ENCODE measurements around the gene RRBP1. TPM values are rescaled to one million over a fixed set of nuclear protein-coding genes. Genes with fewer than 3 reads are reported as not detected.

RRBP1 gene
- total RNA-seq, 1 donor: 122 TPM

DNA sequence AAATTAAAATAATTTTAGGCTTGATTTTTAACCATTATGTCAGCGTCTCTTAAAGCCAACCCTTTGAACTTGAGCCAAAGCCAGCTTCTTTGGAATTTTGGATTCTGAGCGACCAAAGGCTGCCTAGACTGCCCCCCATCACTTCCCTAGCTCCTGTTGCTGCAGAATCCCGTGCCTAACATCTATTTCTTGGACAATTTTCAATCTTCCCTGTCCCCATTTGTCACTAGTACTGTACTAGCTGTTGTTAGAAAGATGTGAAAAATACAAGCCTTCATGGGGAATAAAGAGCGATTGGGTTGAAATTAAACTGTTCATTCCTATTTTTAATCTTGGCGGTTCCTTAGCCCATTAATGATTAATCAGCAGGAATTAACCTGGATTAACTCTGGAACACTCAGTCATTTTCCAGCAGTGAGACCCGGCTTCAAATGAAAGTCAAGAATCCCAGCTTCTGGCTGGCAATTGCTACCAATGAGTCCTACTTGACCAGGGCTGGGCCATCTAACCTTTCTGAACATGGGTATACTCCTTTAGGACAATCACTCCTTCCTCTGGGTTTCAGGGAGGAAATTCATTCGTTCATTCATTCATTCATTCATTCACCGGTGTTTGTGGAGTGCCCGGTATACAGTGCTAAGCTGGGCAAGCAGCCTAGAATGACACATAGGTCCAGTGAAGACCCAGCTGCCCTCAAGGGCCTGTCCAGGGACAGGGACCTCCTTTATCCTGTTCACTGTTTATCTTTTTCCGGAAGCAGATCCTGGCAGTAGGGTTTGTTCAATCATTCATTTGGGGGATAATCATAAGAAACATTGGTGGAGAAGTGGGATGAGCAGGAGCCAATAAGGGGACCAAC, 1.4 kb upstream of the RRBP1 start:
- H3K79me2 ChIP-seq (ENCODE audit: insufficient read depth, low read length): peaks cover 29% of the 10 kb centered on the region
- H3K27me3 ChIP-seq (ENCODE audit: insufficient read depth, low read length): peaks cover 37% of the 10 kb centered on the region
- H2AFZ ChIP-seq (ENCODE audit: low read length): no peak overlapping the region
- DNase-seq (ENCODE audit: insufficient read length, low spot score, missing footprints): no peak
- no peak overlapping the region for H3K27ac ChIP-seq (ENCODE audit: low read depth, low read length)
- no peak overlapping the region for H3K4me2 ChIP-seq (ENCODE audit: insufficient read depth, low read length)
- H3K36me3 ChIP-seq (ENCODE audit: insufficient read depth, low read length): peaks cover 21% of the 10 kb centered on the region
- H3K4me1 ChIP-seq (ENCODE audit: insufficient read depth, low read length): peaks cover 13% of the 10 kb centered on the region
- TF ChIP-seq, protein P1, sequence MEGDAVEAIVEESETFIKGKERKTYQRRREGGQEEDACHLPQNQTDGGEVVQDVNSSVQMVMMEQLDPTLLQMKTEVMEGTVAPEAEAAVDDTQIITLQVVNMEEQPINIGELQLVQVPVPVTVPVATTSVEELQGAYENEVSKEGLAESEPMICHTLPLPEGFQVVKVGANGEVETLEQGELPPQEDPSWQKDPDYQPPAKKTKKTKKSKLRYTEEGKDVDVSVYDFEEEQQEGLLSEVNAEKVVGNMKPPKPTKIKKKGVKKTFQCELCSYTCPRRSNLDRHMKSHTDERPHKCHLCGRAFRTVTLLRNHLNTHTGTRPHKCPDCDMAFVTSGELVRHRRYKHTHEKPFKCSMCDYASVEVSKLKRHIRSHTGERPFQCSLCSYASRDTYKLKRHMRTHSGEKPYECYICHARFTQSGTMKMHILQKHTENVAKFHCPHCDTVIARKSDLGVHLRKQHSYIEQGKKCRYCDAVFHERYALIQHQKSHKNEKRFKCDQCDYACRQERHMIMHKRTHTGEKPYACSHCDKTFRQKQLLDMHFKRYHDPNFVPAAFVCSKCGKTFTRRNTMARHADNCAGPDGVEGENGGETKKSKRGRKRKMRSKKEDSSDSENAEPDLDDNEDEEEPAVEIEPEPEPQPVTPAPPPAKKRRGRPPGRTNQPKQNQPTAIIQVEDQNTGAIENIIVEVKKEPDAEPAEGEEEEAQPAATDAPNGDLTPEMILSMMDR (IDR thresholded peaks at IDR 0.05; ENCODE audit: extremely low read depth, low read depth, low read length): no peak
- H3K9me3 ChIP-seq (ENCODE audit: low read depth, low read length): no peaks in the 10 kb centered on the region
- H4K20me1 ChIP-seq (ENCODE audit: insufficient read depth, low read length): peaks cover 24% of the 10 kb centered on the region
- no peak overlapping the region for H3K4me3 ChIP-seq (ENCODE audit: insufficient read depth, low read length)

DNA sequence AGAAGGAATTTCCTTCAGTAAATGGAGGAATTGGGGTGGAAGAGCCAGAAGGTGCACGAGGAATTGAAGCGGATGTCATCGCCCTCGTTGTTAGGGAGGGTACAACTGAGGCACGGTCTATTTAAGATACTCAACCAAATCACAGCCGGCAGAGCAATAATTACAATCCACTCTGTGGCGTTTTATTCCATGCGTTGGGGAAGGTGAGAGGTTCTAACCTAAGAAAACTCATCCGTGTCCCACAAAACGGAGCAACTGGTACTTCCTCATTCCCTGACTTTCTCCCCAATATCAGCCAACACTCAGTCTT, 802 bp upstream of the RRBP1 start:
- Histone ChIP-seq H2AFZ (ENCODE audit: low read length) (peak overlapping the region; percentile 84), H3K27ac (ENCODE audit: low read depth, low read length) (peak overlapping the region; percentile 66)

DNA sequence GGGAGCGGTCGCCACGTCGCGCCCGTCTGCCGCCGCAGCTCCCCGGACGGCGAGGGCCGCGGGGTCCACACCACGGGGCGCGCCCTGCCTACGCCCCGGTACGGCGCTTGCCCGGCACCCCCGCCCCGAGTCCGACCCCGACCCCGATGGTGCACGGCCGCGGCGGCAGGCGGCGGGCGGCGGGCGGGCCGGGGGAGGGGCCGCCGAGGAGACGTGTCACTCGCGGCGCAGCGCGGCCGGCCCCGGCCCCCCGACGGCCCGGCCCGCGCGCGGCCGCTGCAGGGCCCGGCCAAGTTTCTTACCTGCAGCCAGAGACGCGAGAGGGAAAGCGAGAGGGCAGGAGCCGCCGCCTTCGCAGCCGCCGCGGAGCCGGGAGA, 328 bp downstream of the RRBP1 start:
- peaks cover 46% of the 10 kb centered on the region for H3K79me2 ChIP-seq (ENCODE audit: insufficient read depth, low read length)
- no peak overlapping the region for H2AFZ ChIP-seq (ENCODE audit: low read length)
- no peaks in the 10 kb centered on the region for H3K9me3 ChIP-seq (ENCODE audit: low read depth, low read length)
- peaks cover 21% of the 10 kb centered on the region for H3K4me1 ChIP-seq (ENCODE audit: insufficient read depth, low read length)
- peaks cover 40% of the 10 kb centered on the region for H4K20me1 ChIP-seq (ENCODE audit: insufficient read depth, low read length)
- no peak for DNase-seq (ENCODE audit: insufficient read length, low spot score, missing footprints)
- peaks cover 38% of the 10 kb centered on the region for H3K36me3 ChIP-seq (ENCODE audit: insufficient read depth, low read length)
- H3K27me3 ChIP-seq (ENCODE audit: insufficient read depth, low read length): peaks cover 27% of the 10 kb centered on the region
- TF ChIP-seq, protein P1 (IDR thresholded peaks at IDR 0.05; ENCODE audit: extremely low read depth, low read depth, low read length): no peak
- peak overlapping the region; percentile 87 for H3K27ac ChIP-seq (ENCODE audit: low read depth, low read length)
- no peak overlapping the region for H3K4me2 ChIP-seq (ENCODE audit: insufficient read depth, low read length)
- H3K4me3 ChIP-seq (ENCODE audit: insufficient read depth, low read length): peak overlapping the region; percentile 94

More for the DNA sequence above, 802 bp upstream of the RRBP1 start:
- Histone ChIP-seq H3K9me3 (ENCODE audit: low read depth, low read length) (no peaks in the 10 kb centered on the region), H3K4me1 (ENCODE audit: insufficient read depth, low read length) (peaks cover 13% of the 10 kb centered on the region), H3K36me3 (ENCODE audit: insufficient read depth, low read length) (peaks cover 27% of the 10 kb centered on the region), H3K4me3 (ENCODE audit: insufficient read depth, low read length) (peak overlapping the region; percentile 94), H3K4me2 (ENCODE audit: insufficient read depth, low read length) (peak overlapping the region; percentile 80), H3K79me2 (ENCODE audit: insufficient read depth, low read length) (peaks cover 35% of the 10 kb centered on the region), H3K27me3 (ENCODE audit: insufficient read depth, low read length) (peaks cover 37% of the 10 kb centered on the region), H4K20me1 (ENCODE audit: insufficient read depth, low read length) (peaks cover 30% of the 10 kb centered on the region)
- TF ChIP-seq, protein P1 (IDR thresholded peaks at IDR 0.05; ENCODE audit: extremely low read depth, low read depth, low read length): no peak
- DNase-seq (ENCODE audit: insufficient read length, low spot score, missing footprints): no peak

DNA sequence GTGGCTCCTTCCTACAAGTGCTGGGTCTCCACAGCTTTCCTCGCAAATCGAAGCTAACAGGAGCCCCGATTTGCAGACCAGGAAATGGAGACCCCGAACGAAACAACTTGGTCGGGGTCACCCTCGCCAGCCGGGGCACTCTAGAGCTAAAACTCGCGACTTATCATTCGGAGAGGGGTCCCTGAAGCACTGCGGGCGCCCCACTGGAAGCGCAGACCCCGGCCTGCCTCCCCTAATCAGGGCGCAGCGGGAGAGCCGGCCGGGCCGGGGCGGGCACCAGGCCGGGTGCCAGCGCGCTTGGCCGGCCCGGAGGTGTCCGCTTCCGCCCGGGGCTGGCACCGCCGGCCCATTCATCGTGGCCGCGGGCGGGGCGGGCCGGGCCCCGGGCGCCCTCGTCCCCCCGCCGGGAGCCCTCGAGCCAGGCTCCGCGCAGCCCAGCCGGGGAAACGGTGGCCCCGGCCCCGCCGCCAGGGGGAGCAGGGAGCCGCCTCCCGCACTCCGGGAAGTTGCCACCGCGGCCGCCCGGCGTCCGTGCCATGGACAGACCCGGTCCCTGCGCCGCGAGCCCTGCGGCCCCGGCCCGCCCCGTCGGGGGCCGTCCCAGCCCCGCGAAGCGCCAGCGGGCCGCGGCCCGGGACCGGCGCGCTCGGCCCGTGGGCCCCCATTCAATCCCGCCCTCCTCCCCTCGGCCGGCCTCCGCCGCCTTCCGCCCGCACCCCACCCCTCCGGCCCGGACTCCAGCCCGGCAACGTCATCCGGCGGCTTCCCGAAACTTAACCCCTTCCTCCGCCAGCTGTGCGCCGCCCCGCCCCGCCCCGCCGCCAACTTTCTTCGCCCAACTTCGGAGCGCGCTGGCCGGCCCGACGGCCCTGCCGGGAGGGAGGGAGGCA, 961 bp downstream of the RRBP1 start:
- Histone ChIP-seq H3K9me3 (ENCODE audit: low read depth, low read length) (no peaks in the 10 kb centered on the region), H3K4me3 (ENCODE audit: insufficient read depth, low read length) (peak overlapping the region; percentile 94), H2AFZ (ENCODE audit: low read length) (no peak overlapping the region), H3K4me1 (ENCODE audit: insufficient read depth, low read length) (peaks cover 27% of the 10 kb centered on the region), H3K27ac (ENCODE audit: low read depth, low read length) (peak overlapping the region; percentile 87), H3K79me2 (ENCODE audit: insufficient read depth, low read length) (peaks cover 52% of the 10 kb centered on the region), H3K4me2 (ENCODE audit: insufficient read depth, low read length) (peak overlapping the region; percentile 84), H4K20me1 (ENCODE audit: insufficient read depth, low read length) (peaks cover 46% of the 10 kb centered on the region), H3K36me3 (ENCODE audit: insufficient read depth, low read length) (peaks cover 45% of the 10 kb centered on the region), H3K27me3 (ENCODE audit: insufficient read depth, low read length) (peaks cover 22% of the 10 kb centered on the region)
- TF ChIP-seq, protein P1 (IDR thresholded peaks at IDR 0.05; ENCODE audit: extremely low read depth, low read depth, low read length): peak; percentile 28
- peak; percentile 99 for DNase-seq (ENCODE audit: insufficient read length, low spot score, missing footprints)
